ENCODE measurements around the gene LRP1. TPM values are rescaled to one million over a fixed set of nuclear protein-coding genes. Genes with fewer than 3 reads are reported as not detected.

LRP1 gene
- polyA plus RNA-seq, 1 experiment = 117 TPM

- CTCF ChIA-PET = interaction anchor here (0.9 kb wide), 1 partner anchor 12 kb away, joined by 3 read pairs; no protein-coding TSS in a partner anchor
- POLR2A ChIA-PET = interaction anchor here (0.6 kb wide), 1 partner anchor 37 kb away, joined by 7 read pairs; no protein-coding TSS in a partner anchor
- DNase-seq (ENCODE audit: low read depth) = no peak
- H3K4me3 ChIP-seq (ENCODE audit: low read depth, low read length) = no peak overlapping the region
- H3K27me3 ChIP-seq (ENCODE audit: control insufficient read depth, insufficient read depth, low read length) = no peaks in the 10 kb centered on the region
- TF ChIP-seq CTCF (IDR thresholded peaks at IDR 0.05; ENCODE audit: insufficient read depth, low read depth, low read length) = no peak
- H3K36me3 ChIP-seq (ENCODE audit: control insufficient read depth, insufficient read depth, low read length) = peaks cover 72% of the 10 kb centered on the region
These were observed 36.2 kb downstream of the LRP1 start for GRCh38 chr12:57164454-57164853.

- Histone ChIP-seq H3K36me3 (ENCODE audit: control insufficient read depth, insufficient read depth, low read length) (peaks cover 72% of the 10 kb centered on the region), H3K4me3 (ENCODE audit: low read depth, low read length) (no peak overlapping the region), H3K27me3 (ENCODE audit: control insufficient read depth, insufficient read depth, low read length) (no peaks in the 10 kb centered on the region)
- POLR2A ChIA-PET = interaction anchor here (0.6 kb wide), 1 partner anchor 37 kb away, joined by 7 read pairs; no protein-coding TSS in a partner anchor
- CTCF ChIA-PET = interaction anchor here (0.9 kb wide), 1 partner anchor 11 kb away, joined by 3 read pairs; no protein-coding TSS in a partner anchor
- DNase-seq (ENCODE audit: low read depth) = no peak
- no peak for TF ChIP-seq CTCF (IDR thresholded peaks at IDR 0.05; ENCODE audit: insufficient read depth, low read depth, low read length)
These were observed 36.8 kb downstream of the LRP1 start for GRCh38 chr12:57164966-57165625.

- no peak for DNase-seq (ENCODE audit: low read depth)
- Histone ChIP-seq H3K36me3 (ENCODE audit: control insufficient read depth, insufficient read depth, low read length) (peaks cover 69% of the 10 kb centered on the region), H3K27me3 (ENCODE audit: control insufficient read depth, insufficient read depth, low read length) (no peaks in the 10 kb centered on the region), H3K4me3 (ENCODE audit: low read depth, low read length) (no peak overlapping the region)
- TF ChIP-seq CTCF (IDR thresholded peaks at IDR 0.05; ENCODE audit: insufficient read depth, low read depth, low read length) = no peak
- ChIA-PET POLR2A (no interaction called here), CTCF (no interaction called here)
These were observed 37.5 kb downstream of the LRP1 start for GRCh38 chr12:57165741-57166140.

GRCh38 chr12:57166971-57167371 is 38.7 kb downstream of the LRP1 start:
- Histone ChIP-seq H3K4me3 (ENCODE audit: low read depth, low read length) (no peak overlapping the region), H3K27me3 (ENCODE audit: control insufficient read depth, insufficient read depth, low read length) (no peaks in the 10 kb centered on the region), H3K36me3 (ENCODE audit: control insufficient read depth, insufficient read depth, low read length) (peaks cover 67% of the 10 kb centered on the region)
- DNase-seq (ENCODE audit: low read depth) = no peak
- ChIA-PET POLR2A (no interaction called here), CTCF (interaction anchor here (1.0 kb wide), 1 partner anchor 43 kb away, joined by 4 read pairs; no protein-coding TSS in a partner anchor)
- TF ChIP-seq CTCF (IDR thresholded peaks at IDR 0.05; ENCODE audit: insufficient read depth, low read depth, low read length) = no peak

- no peak overlapping the region for H3K4me3 ChIP-seq (ENCODE audit: low read depth, low read length)
- peaks cover 64% of the 10 kb centered on the region for H3K36me3 ChIP-seq (ENCODE audit: control insufficient read depth, insufficient read depth, low read length)
- no peaks in the 10 kb centered on the region for H3K27me3 ChIP-seq (ENCODE audit: control insufficient read depth, insufficient read depth, low read length)
- CTCF ChIA-PET = interaction anchor here (1.8 to 11.4 kb wide), 3 partner anchors 14 to 56 kb away, joined by 6 to 357 read pairs (median 7); partner anchors contain the start of genes LRP1 and STAT6
- DNase-seq (ENCODE audit: low read depth) = no peak
- POLR2A ChIA-PET = no interaction called here
- TF ChIP-seq CTCF (IDR thresholded peaks at IDR 0.05; ENCODE audit: insufficient read depth, low read depth, low read length) = no peak
These were observed 39.8 kb downstream of the LRP1 start for GRCh38 chr12:57168058-57168457.
